GM18873 (cell line): ENCODE measurements around the gene SELENBP1.
"Not testable (repeated sequence)": the region's sequence is repeated elsewhere in the genome, so short reads cannot be mapped to it uniquely, and the experiment has no call there.

Source experiments
- ATAC-seq: cut with Tn5 transposase; IDR thresholded peaks from one replicate; pipeline ENCODE4 v1.9.1; 2021; ENCODE audit warnings: mild to moderate bottlenecking, moderate library complexity, moderate number of reproducible peaks; ENCODE audit not compliant: unreplicated experiment, low FRiP score

The SELENBP1 gene

GRCh38 chr1:151372058-151372934 is at the start of gene SELENBP1:
Gene SELENBP1 (minus strand): TSS chr1:151372705. CDS start chr1:151372641, 64 bp downstream.
- no peak for ATAC-seq

GRCh38 chr1:151419819-151420218 is 47.3 kb upstream of the SELENBP1 start:
- no peak for ATAC-seq

GRCh38 chr1:151418081-151418480 is 45.6 kb upstream of the SELENBP1 start:
- no peak for ATAC-seq

- ATAC-seq, result no peak
Measured at GRCh38 chr1:151416231-151416630, 43.7 kb upstream of the SELENBP1 start.

- ATAC-seq, result no peak
Measured at GRCh38 chr1:151411884-151412283, 39.4 kb upstream of the SELENBP1 start.

- no peak for ATAC-seq
Measured at GRCh38 chr1:151408891-151409290, 36.4 kb upstream of the SELENBP1 start.

- no peak for ATAC-seq
Measured at GRCh38 chr1:151407304-151407703, 34.8 kb upstream of the SELENBP1 start.

- ATAC-seq, result no peak
Measured at GRCh38 chr1:151406176-151406575, 33.7 kb upstream of the SELENBP1 start.

GRCh38 chr1:151405187-151405951 is 32.9 kb upstream of the SELENBP1 start:
- ATAC-seq, result no peak

- ATAC-seq, result no peak
Measured at GRCh38 chr1:151403612-151404011, 31.1 kb upstream of the SELENBP1 start.

- ATAC-seq, result no peak
Measured at GRCh38 chr1:151402764-151403163, 30.3 kb upstream of the SELENBP1 start.

GRCh38 chr1:151401860-151402259 is 29.4 kb upstream of the SELENBP1 start:
- no peak for ATAC-seq

GRCh38 chr1:151401125-151401788 is 28.8 kb upstream of the SELENBP1 start:
- no peak for ATAC-seq

- peak; percentile 74 for ATAC-seq
Measured at GRCh38 chr1:151399324-151400171, 27.0 kb upstream of the SELENBP1 start, which contains the start of gene PSMB4. Gene PSMB4 (plus strand): TSS chr1:151399573. CDS start chr1:151399588, 15 bp downstream.

GRCh38 chr1:151396265-151396664 is 23.8 kb upstream of the SELENBP1 start:
- not testable (repeated sequence) for ATAC-seq

GRCh38 chr1:151393583-151393982 is 21.1 kb upstream of the SELENBP1 start:
- ATAC-seq, result no peak

- no peak for ATAC-seq
Measured at GRCh38 chr1:151391079-151391563, 18.6 kb upstream of the SELENBP1 start.

- not testable (repeated sequence) for ATAC-seq
Measured at GRCh38 chr1:151390221-151391078, 17.9 kb upstream of the SELENBP1 start.

- no peak for ATAC-seq
Measured at GRCh38 chr1:151386002-151386401, 13.5 kb upstream of the SELENBP1 start.
